GM18502 (cell line): ENCODE data around the gene TMEM235.
"Not testable (repeated sequence)": the region's sequence is repeated elsewhere in the genome, so short reads cannot be mapped to it uniquely, and the experiment has no call there.

Source experiments
- ATAC-seq: cut with Tn5 transposase; IDR thresholded peaks from one replicate; pipeline ENCODE4 v1.9.1; 2021; ENCODE audit warnings: mild to moderate bottlenecking; ENCODE audit not compliant: unreplicated experiment, poor library complexity

TMEM235 gene

DNA sequence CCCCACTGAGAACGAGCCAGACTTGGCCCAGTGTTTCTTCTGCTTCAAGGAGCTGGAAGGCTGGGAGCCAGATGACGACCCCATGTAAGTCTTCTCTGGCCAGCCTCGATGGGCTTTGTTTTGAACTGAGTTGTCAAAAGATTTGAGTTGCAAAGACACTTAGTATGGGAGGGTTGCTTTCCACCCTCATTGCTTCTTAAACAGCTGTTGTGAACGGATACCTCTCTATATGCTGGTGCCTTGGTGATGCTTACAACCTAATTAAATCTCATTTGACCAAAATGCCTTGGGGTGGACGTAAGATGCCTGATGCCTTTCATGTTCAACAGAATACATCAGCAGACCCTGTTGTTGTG lies 16.7 kb upstream of the TMEM235 start:
- ATAC-seq = no peak

DNA sequence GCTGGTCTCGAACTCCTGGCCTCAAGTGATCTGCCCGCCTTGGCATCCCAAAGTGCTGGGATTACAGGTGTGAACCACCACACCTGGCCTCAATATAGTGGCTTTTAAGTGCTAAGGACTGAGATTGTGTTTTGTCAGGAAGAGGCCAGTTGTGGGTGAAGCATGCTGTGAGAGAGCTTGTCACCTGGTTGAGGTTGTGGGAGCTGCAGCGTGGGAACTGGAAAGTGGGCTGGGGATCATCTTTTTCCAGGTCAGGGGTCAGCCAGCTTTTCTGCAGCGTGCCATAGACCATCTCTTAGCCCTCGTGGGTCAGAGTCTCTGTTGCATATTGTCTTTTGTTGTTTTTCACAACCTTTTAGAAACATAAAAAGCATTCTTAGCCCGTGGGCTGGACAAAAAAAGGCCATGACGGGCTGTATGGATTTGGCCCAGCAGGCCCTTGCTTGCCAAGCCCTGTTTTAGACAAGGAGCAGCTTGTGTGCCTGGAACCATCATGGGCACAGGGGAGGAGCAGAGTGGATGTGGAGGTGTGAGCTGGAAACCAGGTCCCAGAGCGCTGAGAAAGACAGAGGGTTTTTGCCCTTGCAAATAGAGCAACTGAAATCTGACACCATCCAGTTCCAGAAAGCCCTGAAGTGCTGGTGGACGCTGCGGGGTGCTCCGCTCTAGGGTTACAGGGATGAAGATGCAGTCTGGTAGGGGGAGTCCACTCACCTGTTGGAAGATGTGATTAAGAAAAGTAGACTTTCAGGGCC lies 11.9 kb upstream of the TMEM235 start:
- no peak for ATAC-seq

DNA sequence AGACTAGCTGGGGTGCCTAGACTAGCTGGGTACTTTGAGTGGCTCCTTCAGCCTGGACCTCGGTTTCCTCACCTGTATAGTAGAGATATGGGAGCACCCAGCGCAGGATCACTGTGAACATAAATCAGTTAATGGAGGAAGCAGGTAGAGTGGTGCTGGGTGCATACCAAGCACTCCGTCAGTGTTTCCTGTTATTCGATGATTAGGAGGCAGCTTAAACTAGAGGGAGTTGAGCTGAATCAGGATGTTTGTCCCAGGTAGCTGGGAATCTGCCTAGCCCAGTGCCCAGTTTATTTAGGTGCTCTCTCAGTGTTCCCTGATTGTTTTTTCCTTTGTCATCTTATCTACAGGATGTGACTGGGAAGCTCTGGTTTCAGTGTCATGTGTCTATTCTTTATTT lies 8.4 kb upstream of the TMEM235 start:
- ATAC-seq = no peak

DNA sequence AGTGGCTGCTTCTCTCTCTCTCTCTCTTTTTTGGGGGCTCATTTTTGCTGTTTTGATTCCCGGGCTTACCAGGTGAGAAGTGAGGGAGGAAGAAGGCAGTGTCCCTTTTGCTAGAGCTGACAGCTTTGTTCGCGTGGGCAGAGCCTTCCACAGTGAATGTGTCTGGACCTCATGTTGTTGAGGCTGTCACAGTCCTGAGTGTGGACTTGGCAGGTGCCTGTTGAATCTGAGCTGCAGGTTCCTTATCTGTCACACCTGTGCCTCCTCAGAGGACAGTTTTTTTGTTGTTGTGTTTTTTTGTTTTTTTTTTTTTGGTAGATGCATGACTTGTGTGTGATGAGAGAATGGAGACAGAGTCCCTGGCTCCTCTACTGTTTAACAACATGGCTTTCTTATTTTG lies 7.7 kb upstream of the TMEM235 start:
- ATAC-seq = no peak

DNA sequence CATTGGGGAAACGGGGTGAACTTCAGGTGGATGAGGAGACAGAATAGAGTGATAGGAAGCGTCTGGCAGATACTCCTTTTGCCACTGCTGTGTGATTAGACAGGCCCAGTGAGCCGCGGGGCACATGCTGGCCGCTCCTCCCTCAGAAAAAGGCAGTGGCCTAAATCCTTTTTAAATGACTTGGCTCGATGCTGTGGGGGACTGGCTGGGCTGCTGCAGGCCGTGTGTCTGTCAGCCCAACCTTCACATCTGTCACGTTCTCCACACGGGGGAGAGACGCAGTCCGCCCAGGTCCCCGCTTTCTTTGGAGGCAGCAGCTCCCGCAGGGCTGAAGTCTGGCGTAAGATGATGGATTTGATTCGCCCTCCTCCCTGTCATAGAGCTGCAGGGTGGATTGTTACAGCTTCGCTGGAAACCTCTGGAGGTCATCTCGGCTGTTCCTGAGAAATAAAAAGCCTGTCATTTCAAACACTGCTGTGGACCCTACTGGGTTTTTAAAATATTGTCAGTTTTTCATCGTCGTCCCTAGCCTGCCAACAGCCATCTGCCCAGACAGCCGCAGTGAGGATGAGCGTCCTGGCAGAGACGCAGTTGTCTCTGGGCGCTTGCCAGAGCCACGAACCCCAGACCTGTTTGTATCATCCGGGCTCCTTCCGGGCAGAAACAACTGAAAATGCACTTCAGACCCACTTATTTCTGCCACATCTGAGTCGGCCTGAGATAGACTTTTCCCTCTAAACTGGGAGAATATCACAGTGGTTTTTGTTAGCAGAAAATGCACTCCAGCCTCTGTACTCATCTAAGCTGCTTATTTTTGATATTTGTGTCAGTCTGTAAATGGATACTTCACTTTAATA lies 7.0 kb upstream of the TMEM235 start:
- ATAC-seq = no peak

DNA sequence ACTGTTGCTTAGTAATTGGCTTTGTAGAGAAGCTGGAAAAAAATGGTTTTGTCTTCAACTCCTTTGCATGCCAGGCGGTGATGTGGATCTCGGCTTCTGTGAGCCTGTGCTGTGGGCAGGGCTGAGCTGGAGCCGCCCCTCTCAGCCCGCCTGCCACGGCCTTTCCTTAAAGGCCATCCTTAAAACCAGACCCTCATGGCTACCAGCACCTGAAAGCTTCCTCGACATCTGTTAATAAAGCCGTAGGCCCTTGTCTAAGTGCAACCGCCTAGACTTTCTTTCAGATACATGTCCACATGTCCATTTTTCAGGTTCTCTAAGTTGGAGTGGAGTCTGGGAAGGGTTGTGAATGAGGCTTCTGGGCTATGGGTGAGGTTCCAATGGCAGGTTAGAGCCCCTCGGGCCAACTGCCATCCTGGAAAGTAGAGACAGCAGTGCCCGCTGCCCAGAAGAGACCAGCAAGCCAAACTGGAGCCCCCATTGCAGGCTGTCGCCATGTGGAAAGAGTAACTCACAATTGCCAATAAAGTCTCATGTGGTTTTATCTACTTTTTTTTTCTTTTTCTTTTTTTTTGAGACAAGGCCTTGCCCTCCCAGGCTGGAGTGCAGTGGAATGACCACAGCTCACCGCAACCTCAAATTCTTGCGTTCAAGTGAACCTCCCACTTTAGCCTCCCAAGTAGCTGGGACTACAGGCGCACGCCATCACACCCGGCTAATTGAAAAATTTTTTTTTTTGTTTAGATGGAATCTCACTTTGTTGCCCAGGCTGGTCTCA lies 6.2 kb upstream of the TMEM235 start:
- no peak for ATAC-seq

DNA sequence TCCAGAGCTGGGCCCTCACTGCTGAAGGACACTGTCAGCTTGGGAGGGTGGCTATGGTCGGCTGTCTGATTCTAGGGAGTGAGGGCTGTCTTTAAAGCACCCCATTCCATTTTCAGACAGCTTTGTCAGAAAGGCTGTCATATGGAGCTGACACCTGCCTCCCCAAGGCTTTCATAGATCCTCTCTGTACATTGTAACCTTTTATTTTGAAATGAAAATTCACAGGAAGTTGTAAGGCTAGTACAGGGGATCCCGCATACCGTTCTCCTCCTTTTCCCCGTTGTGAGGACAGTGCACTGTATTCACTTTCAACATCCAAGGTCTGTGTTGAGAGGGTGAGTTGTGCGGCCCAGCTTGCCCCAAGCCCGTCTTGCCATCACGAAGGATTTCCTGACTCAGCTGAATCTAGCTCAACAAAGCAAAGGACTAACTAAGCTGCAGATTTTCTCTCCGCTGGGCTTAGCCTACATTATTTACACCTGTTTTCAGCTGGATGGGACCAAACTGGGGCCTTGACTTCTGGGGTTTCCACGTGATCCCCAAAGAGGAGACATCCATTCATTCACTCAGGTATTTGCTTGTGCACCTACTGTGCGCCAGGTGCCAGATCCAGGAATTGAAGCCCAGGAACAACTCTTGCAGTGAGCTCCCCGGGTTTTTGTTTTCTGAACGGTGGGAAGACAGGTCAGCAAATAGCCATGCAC lies 5.2 kb upstream of the TMEM235 start:
- no peak for ATAC-seq

DNA sequence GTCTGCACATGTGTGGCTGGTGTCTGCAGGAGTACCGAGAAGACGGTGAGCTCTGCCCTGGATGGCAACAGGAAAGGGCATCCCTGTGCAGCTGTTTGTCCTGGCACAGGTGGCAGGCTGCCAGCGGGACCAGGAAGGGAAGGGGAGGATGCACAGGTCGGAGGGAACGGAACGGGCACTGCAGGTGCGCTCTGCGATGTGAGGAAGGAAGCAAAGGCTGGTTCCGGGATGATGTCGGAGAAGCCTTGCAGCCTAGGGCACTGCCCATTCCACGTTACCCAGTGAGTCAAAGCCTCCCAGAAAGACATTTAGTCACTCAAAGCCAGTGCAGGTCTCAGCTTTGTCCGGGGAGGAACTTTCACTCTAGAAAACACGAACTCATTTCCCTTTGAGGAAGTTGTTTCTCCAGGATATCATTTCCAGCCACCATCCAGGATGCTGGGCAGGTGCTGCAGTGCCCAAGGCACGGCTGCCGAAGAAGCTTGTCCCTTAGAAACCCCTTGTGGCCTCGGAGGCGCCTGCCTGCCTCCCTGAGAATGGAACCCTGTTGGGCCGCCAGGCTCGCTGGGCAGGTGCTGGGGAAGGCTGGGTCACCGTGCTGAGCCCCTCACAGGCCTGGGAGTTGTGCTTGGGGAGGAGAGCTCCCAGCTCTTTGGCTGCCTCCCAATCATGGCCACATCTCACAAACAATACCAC lies 4.5 kb upstream of the TMEM235 start:
- no peak for ATAC-seq

DNA sequence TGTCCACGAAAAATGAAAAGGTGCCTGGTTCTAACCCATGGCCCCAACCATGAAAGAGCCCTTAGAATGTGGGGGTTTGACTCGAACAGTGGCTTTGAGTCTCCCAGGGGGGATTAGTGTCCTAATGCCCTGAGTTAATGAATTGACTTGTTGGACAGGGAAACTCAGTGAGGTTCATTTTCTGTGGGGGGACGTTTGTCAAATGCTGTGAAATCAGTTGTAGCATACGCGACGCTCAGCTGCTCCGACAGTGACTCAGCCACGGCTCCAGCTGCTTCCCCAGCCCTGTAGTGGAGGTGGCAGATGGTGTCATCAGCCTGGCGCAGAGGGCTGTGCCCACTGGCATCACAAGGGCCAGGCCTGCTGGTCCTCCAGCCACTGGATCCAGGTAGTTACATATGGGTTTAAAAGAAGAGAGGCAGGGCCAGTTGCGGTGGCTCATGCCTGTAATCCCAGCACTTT lies 3.9 kb upstream of the TMEM235 start:
- ATAC-seq = no peak

DNA sequence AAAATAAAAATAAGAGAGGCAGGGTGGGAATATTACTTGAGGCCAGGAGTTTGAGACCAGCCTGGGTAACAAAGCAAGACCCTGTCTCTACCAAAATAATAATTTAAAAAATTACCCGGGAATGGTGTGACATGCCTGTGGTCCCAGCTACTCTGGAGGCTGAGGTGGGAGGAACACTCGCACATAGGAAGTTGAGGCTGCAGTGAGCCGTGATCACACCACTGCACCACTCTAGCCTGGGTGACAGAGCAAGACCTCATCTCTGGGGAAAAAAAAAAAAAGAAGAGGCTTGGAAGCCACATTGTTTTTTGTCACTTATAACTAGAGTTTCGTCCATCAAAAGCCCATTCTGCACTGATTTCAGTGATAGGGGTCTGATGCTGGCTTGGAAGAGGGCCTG lies 3.3 kb upstream of the TMEM235 start:
- ATAC-seq = no peak

DNA sequence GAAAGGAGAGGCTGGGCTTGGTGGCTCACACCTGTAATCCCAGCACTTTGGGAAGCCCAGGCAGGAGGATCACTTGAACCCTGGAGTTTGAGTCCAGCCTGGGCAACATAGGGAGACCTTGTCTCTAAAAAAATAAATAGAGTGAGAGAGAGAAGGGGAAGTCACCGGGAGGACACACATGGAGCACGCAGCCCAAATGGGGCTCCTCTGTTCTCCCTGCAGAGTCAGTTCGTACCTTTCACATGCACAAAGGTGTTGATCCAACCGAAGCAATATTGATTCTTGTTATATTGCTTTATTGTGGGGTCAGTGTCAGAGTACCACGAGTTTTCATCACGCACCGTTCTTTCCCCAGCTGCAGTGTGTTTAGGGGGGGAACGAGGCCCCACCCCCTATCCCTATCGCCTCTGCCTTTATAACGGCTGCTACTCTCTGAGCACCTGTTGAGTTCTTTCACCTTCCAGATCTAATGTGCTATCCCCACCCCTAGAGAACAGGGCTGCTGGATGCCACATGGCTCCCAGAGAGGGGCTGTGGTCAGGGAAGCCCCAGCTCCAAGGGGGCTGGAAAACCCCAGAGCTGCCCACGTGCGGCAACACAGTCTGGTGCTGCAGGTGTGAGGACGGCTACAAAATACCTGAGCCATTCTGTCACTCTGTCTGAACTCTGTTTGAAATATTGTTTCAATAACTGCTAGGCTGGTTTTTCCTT lies 1.0 kb upstream of the TMEM235 start:
- no peak for ATAC-seq

DNA sequence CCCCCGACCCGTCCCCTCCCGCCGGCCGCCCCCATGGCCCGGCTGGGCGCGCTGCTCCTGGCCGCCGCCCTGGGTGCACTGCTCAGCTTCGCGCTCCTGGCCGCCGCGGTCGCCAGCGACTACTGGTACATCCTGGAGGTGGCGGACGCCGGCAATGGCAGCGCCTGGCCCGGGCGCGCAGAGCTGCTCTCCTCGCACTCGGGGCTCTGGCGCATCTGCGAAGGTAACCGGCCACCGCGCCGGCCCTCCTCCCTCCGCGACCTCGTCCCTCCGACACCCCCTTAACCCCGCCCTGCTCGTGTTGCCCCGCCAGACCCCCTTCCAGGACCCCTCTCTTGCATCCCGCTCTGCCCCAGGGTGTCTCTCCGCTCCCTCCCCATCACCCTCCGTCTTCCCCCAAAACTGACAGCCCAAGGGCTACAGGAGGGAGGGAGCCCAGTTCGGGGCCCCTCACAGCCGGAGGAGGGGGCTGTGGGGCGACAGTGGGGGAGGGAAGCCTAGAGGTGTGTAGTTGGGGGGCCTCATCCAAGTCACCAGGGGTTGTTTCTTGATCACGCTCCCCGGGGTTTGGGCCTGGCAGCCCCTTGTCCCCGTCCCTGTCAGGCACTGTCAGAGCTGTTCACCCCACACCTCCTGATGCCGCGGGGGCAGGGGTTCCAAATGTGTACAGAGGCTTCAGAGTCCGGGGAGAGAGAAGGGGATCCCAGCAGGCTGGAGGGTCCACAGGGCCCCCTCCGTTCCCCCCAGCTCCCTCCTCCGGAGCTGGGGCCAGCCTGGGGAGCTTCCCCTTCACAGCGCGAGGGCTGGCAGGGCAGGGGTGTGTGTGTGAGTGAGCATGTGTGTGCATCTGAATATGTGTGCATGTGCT lies 794 bp downstream of the TMEM235 start:
- ATAC-seq = no peak

DNA sequence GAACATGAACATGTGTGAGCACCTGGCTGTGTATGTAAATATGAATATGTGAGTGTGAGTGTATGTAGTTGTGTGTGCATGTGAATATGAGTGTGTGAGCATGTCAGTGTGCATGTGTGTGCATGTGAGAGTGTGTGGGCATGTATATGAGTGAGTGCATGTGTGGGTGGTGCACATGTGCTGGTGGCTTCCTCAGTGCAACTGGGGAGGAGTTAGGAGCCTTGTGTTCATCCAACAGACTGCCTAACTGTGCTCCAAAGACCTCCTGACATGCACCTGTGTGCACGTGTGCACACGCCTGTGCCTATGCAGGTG lies 1.4 kb downstream of the TMEM235 start:
- ATAC-seq = no peak

DNA sequence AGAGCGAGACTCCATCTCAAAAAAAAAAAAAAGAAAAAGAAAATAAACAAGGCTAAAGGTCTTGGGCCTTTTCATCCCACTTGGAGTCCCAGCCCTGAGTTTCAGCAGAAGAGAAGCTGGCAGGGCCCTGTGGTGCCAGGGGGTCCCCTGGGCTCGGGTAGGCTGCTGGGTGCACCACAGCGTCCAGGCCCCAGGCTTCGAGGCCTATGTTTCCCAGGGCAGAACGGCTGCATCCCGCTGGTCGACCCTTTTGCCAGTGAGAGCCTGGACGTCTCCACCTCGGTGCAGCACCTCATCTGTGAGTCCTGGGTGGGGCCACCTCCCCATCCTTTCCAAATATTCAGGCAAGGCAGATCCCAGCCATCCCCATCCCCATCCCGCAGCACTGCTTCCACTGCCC lies 2.2 kb downstream of the TMEM235 start:
- no peak for ATAC-seq

DNA sequence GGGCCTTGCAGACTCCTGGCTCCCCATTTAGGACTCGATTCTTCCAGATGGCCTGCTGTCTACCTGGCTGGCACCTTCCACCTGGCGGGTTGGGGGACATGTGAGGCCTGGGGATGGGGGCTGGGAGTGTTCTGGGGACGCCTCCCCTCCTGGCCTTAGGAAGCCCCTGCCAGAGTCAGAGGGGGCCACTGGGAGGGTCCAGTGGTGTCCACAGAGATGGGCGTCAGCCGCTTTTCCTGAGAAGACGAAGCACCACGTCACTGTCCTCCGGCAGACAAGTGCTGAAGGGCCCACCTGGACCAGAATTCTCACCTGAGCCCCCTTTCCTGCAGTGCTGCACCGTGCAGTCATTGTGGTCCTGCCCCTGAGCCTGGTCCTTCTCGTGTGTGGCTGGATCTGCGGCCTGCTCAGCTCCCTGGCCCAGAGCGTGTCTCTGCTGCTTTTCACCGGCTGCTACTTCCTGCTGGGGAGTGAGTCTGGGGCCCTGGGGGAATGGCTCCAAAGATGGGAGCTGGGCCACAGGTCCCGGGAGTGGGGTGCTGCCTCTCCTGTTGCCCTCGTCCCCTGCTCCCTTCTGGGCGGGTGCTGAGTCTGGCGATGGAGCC lies 2.9 kb downstream of the TMEM235 start:
- ATAC-seq = no peak

DNA sequence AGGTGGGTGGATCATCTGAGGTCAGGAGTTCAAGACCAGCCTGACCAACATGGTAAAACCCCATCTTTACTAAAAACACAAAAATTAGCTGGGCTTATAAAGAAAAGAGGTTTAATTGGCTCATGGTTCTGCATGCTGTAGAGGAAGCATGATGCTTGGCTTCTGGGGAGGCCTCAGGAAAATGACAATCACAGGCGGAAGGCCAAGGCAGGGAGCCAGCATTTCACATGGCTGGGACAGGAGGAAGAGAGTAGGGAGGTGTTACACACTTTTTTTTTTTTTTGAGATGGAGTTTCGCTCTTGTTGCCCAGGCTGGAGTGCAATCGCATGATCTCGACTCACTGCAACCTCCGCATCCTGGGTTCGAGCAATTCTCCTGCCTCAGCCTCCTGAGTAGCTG lies 3.6 kb downstream of the TMEM235 start:
- not testable (repeated sequence) for ATAC-seq

DNA sequence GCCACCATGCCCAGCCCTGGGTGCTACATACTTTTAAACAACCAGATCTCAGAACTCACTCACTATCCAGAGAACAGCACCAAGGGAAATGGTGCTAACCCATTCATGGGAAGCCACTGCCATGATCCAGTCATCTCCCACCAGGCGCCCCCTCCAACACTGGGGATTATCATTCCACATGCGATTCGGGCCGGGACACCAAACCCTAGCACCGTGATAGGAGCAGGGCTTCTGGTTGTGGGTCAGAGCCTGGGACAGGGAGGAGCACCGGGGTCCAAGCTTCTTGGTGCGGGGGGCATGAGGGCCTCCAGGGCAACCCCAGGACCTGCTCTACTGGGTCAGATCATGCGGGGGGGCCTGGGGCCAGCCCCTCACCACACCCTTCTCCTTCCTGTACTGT lies 4.5 kb downstream of the TMEM235 start:
- no peak for ATAC-seq
